ENCODE results near the gene GTF2F2. TPM values are rescaled to one million over a fixed set of nuclear protein-coding genes. Genes with fewer than 3 reads are reported as not detected.

GTF2F2 gene
- total RNA-seq, 1 experiment from 2014 or later: 40.1 TPM

GRCh38 chr13:45205124-45205523 is 84.8 kb downstream of the GTF2F2 start:
- 0 out of 2 replicates have a peak overlapping the region, but pooled peaks have one; percentile 10 for H3K9ac ChIP-seq (ENCODE audit: low read length)
- ATAC-seq (no peak), DNase-seq (ENCODE audit: low read depth, low spot score) (no peak)
- intact Hi-C loops (cut with micrococcal nuclease): no loop called here
- H3K36me3 ChIP-seq (ENCODE audit: control insufficient read depth in 1 of 2, insufficient read depth in 2 of 2, low read length in 2 of 2): peaks cover 0 to 11% of the 10 kb centered on the region in 2 experiments; a peak in 2 of 4 replicates
- H3K27me3 ChIP-seq (ENCODE audit: insufficient read depth, low read length): no peaks in the 10 kb centered on the region
- no peak overlapping the region for H3K27ac ChIP-seq (ENCODE audit: low read depth, low read length)
- ChIA-PET CTCF (no interaction called here), POLR2A (no interaction called here), RAD21 (ENCODE audit: low non-redundant PET in 1 of 2, low total read pairs in 2 of 2, uncharacterized antibody in 2 of 2, unreplicated experiment in 2 of 2) (no interaction called here)
- H3K4me1 ChIP-seq (ENCODE audit: control insufficient read depth in 1 of 2, insufficient read depth in 2 of 2, low read length in 2 of 2): peaks cover 24 to 56% of the 10 kb centered on the region in 2 experiments
- BruUV-seq (replicated peaks): no TSS peak
- TF ChIP-seq ZNF274 (IDR thresholded peaks at IDR 0.05; ENCODE audit: low read depth, low read length): no peak
- no peak for TF ChIP-seq POLR2AphosphoS5 (IDR thresholded peaks at IDR 0.05; ENCODE audit: low read depth, low read length)
- no peak for TF ChIP-seq SIN3A (IDR thresholded peaks at IDR 0.05; ENCODE audit: low read depth)
- TF ChIP-seq POLR2A (IDR thresholded peaks at IDR 0.05; ENCODE audit: borderline replicate concordance, extremely low read depth, insufficient read depth, insufficient read length): no peak
- TF ChIP-seq REST (IDR thresholded peaks at IDR 0.05; ENCODE audit: low read depth): no peak
- TF ChIP-seq FOSL1 (IDR thresholded peaks at IDR 0.05; ENCODE audit: low read depth): no peak
- no peak for TF ChIP-seq CBX3 (IDR thresholded peaks at IDR 0.05; ENCODE audit: low read depth)
- TF ChIP-seq ATF3 (IDR thresholded peaks at IDR 0.05): no peak
- TF ChIP-seq EZH2phosphoT487 (IDR thresholded peaks at IDR 0.05; ENCODE audit: borderline replicate concordance): no peak
- TF ChIP-seq JUND (IDR thresholded peaks at IDR 0.05): no peak
- TF ChIP-seq CTCF (IDR thresholded peaks at IDR 0.05 in 2 of 3, conservative IDR thresholded peaks at IDR 0.05 in 1 of 3; ENCODE audit: borderline replicate concordance in 1 of 3, insufficient read depth in 1 of 3, low read depth in 2 of 3, low read length in 2 of 3): no peak
- TF ChIP-seq RAD21 (IDR thresholded peaks at IDR 0.05; ENCODE audit: low read depth): no peak
- no peak for TF ChIP-seq EZH2 (IDR thresholded peaks at IDR 0.05)
- no peak for TF ChIP-seq TCF7L2 (IDR thresholded peaks at IDR 0.05; ENCODE audit: borderline replicate concordance, extremely low read depth, insufficient read depth, insufficient read length)
- TF ChIP-seq ZBTB33 (IDR thresholded peaks at IDR 0.05; ENCODE audit: extremely low read depth, insufficient replicate concordance, low read length): no peak
- no peak for TF ChIP-seq ELF1 (IDR thresholded peaks at IDR 0.05; ENCODE audit: borderline replicate concordance, low read depth)
- H3K79me2 ChIP-seq (ENCODE audit: insufficient read depth, low read length): peaks cover 57% of the 10 kb centered on the region
- no peak overlapping the region for H2AFZ ChIP-seq (ENCODE audit: low read depth, low read length, poor library complexity, severe bottlenecking)
- no peak overlapping the region for H3K4me3 ChIP-seq (replicated peaks in 1 of 2; ENCODE audit: low read depth in 1 of 2, low read length in 2 of 2)
- peak overlapping the region; percentile 25; the same call in 1 of the 2 replicates for H3K4me2 ChIP-seq (ENCODE audit: low read length)
- no peaks in the 10 kb centered on the region for H3K9me3 ChIP-seq (ENCODE audit: control insufficient read depth in 1 of 2, insufficient read depth in 1 of 2, low read depth in 1 of 2, low read length in 2 of 2)
- H4K20me1 ChIP-seq (ENCODE audit: insufficient read depth): no peaks in the 10 kb centered on the region
- no peaks in the 10 kb centered on the region for H3K9me2 ChIP-seq (ENCODE audit: insufficient read depth)

All from HCT116 (cell line).